SK-N-SH (cell line): Measurements from ENCODE around the gene TCIRG1.

ENCODE experiments used
- CHD2 ChIP-seq: fragments of 150-350 bp; IDR thresholded peaks from 2 replicates; pipeline ENCODE4 v1.6.1; 2018; ENCODE audit warnings: low read length; ENCODE audit not compliant: partially characterized antibody
- CTCF ChIP-seq: fragments of 200-600 bp; sonication (generic); IDR thresholded peaks from 2 replicates; pipeline ENCODE4 v1.6.1; 2017; ENCODE audit warnings: antibody characterized with exemption, mild to moderate bottlenecking, moderate library complexity
- GABPA ChIP-seq: IDR thresholded peaks from 2 replicates; pipeline ENCODE4 v1.4.0; 2012; ENCODE audit warnings: low read depth, mild to moderate bottlenecking
- MAX ChIP-seq: IDR thresholded peaks from 2 replicates; pipeline ENCODE4 v1.4.0; 2012; ENCODE audit warnings: low read depth
- MXI1 ChIP-seq: IDR thresholded peaks from 2 replicates; pipeline ENCODE4 v1.6.1; 2012; ENCODE audit warnings: mild to moderate bottlenecking, low read depth, low read length, improper control_type of control experiment
- NFIC ChIP-seq: IDR thresholded peaks from 2 replicates; pipeline ENCODE4 v1.4.0; 2012; ENCODE audit warnings: borderline replicate concordance
- TAF1 ChIP-seq: IDR thresholded peaks from 2 replicates; pipeline ENCODE4 v1.6.1; 2012; ENCODE audit warnings: low read depth, mild to moderate bottlenecking, low read length, moderate library complexity, borderline replicate concordance

- TF ChIP-seq MAX (no peak), CTCF (no peak), CHD2 (no peak), MXI1 (no peak), GABPA (no peak), NFIC (no peak), TAF1 (no peak)
These were observed 27.0 kb downstream of the TCIRG1 start for GRCh38 chr11:68065841-68066240.
